ENCODE data around the gene TTC3.
A peak's percentile ranks its signal among the peaks of the same experiment; 100 is the strongest.
"Not testable (repeated sequence)": the region's sequence is repeated elsewhere in the genome, so short reads cannot be mapped to it uniquely, and the experiment has no call there.

TTC3 gene

GRCh38 chr21:37072988-37073416 is at the start of gene TTC3, which contains the start of gene PIGP:
TSS of gene TTC3 (plus strand) at chr21:37073254. CDS start at chr21:37087258, 14,004 bp downstream.
TSS of gene PIGP (minus strand) at chr21:37073071. CDS start at chr21:37072515, 556 bp downstream.
- DNase-seq: peak; percentile 98

GRCh38 chr21:37026499-37026898 is 46.6 kb upstream of the TTC3 start:
- DNase-seq: no peak

- DNase-seq: no peak
These were observed 44.5 kb upstream of the TTC3 start for GRCh38 chr21:37028570-37028969.

GRCh38 chr21:37030864-37031263 is 42.2 kb upstream of the TTC3 start:
- no peak for DNase-seq

- DNase-seq: no peak
These were observed 40.8 kb upstream of the TTC3 start for GRCh38 chr21:37032293-37032692.

- DNase-seq: no peak
These were observed 40.1 kb upstream of the TTC3 start for GRCh38 chr21:37032877-37033471.

GRCh38 chr21:37034394-37034793 is 38.7 kb upstream of the TTC3 start:
- DNase-seq: not testable (repeated sequence)

- no peak for DNase-seq
These were observed 36.9 kb upstream of the TTC3 start for GRCh38 chr21:37036177-37036576.

- no peak for DNase-seq
These were observed 33.5 kb upstream of the TTC3 start for GRCh38 chr21:37039411-37040075.

- no peak for DNase-seq
These were observed 32.8 kb upstream of the TTC3 start for GRCh38 chr21:37040212-37040611.

GRCh38 chr21:37041706-37042271 is 31.3 kb upstream of the TTC3 start:
- DNase-seq: peak; percentile 87

- no peak for DNase-seq
These were observed 29.2 kb upstream of the TTC3 start for GRCh38 chr21:37043818-37044217.

GRCh38 chr21:37044643-37045042 is 28.4 kb upstream of the TTC3 start:
- no peak for DNase-seq

GRCh38 chr21:37045149-37045548 is 27.9 kb upstream of the TTC3 start:
- DNase-seq: no peak

GRCh38 chr21:37045556-37045955 is 27.5 kb upstream of the TTC3 start:
- no peak for DNase-seq

GRCh38 chr21:37047079-37047478 is 26.0 kb upstream of the TTC3 start:
- DNase-seq: peak; percentile 89

- not testable (repeated sequence) for DNase-seq
These were observed 23.3 kb upstream of the TTC3 start for GRCh38 chr21:37049741-37050140.

GRCh38 chr21:37055271-37055855 is 17.7 kb upstream of the TTC3 start:
- DNase-seq: no peak

- no peak for DNase-seq
These were observed 15.4 kb upstream of the TTC3 start for GRCh38 chr21:37057614-37058013.

GRCh38 chr21:37058261-37058660 is 14.8 kb upstream of the TTC3 start:
- DNase-seq: peak; percentile 65

GRCh38 chr21:37059181-37059580 is 13.9 kb upstream of the TTC3 start:
- no peak for DNase-seq

- peak; percentile 100 for DNase-seq
These were observed 12.8 kb upstream of the TTC3 start for GRCh38 chr21:37060296-37060695.

- DNase-seq: no peak
These were observed 11.0 kb upstream of the TTC3 start for GRCh38 chr21:37061926-37062592.
